HEK293T (cell line): Measurements from ENCODE around the gene CAMK2D.

Experiments
- CTCF ChIA-PET: fragments of 350-600 bp; formaldehyde crosslinking; extraction: SDS; loops from one replicate; lab custom pipeline; 2021; ENCODE audit warnings: antibody characterized with exemption, inconsistent platforms; lab: Yijun Ruan, JAX
- POLR2A ChIA-PET: fragments of 350-600 bp; formaldehyde crosslinking; extraction: SDS; loops from one replicate; lab custom pipeline; 2020; ENCODE audit warnings: antibody characterized with exemption, inconsistent platforms; lab: Yijun Ruan, JAX
- DNase-seq: peaks from one replicate; pipeline ENCODE4 v3.0.0; 2012; ENCODE audit warnings: mixed read lengths; ENCODE audit errors: extremely low spot score
- ARNT ChIP-seq: fragments of 450-650 bp; IDR thresholded peaks from 2 replicates; pipeline ENCODE4 v1.6.1; 2017; ENCODE audit warnings: mild to moderate bottlenecking
- BHLHE40 ChIP-seq: fragments of 450-650 bp; IDR thresholded peaks from 2 replicates; pipeline ENCODE4 v1.6.1; 2016; ENCODE audit warnings: mild to moderate bottlenecking, moderate library complexity, borderline replicate concordance
- CTBP1 ChIP-seq: fragments of 450-650 bp; IDR thresholded peaks from 2 replicates; pipeline ENCODE4 v1.6.1; 2016; ENCODE audit warnings: borderline replicate concordance
- ELF4 ChIP-seq: fragments of 450-650 bp; IDR thresholded peaks from 2 replicates; pipeline ENCODE4 v1.6.1; 2017; ENCODE audit warnings: antibody characterized with exemption
- FOXA1 ChIP-seq: fragments of 450-650 bp; IDR thresholded peaks from 2 replicates; pipeline ENCODE4 v1.6.1; 2016; ENCODE audit warnings: mild to moderate bottlenecking
- FOXK2 ChIP-seq: fragments of 450-650 bp; IDR thresholded peaks from 2 replicates; pipeline ENCODE4 v1.6.1; 2016; ENCODE audit warnings: mild to moderate bottlenecking
- FOXM1 ChIP-seq: fragments of 450-650 bp; IDR thresholded peaks from 2 replicates; pipeline ENCODE4 v1.6.1; 2017; ENCODE audit warnings: mild to moderate bottlenecking, borderline replicate concordance
- HDGF ChIP-seq: fragments of 450-650 bp; IDR thresholded peaks from 2 replicates; pipeline ENCODE4 v1.6.1; 2017; ENCODE audit warnings: antibody characterized with exemption, borderline replicate concordance
- L3MBTL2 ChIP-seq: fragments of 450-650 bp; conservative IDR thresholded peaks from 2 replicates; pipeline ENCODE4 v1.6.1; 2016; ENCODE audit warnings: mild to moderate bottlenecking
- LEF1 ChIP-seq: fragments of 450-650 bp; IDR thresholded peaks from 2 replicates; pipeline ENCODE4 v1.6.1; 2017; ENCODE audit warnings: mild to moderate bottlenecking, borderline replicate concordance
- NFRKB ChIP-seq: fragments of 450-650 bp; IDR thresholded peaks from 2 replicates; pipeline ENCODE4 v1.6.1; 2016; ENCODE audit warnings: mild to moderate bottlenecking, moderate library complexity
- SP1 ChIP-seq: fragments of 450-650 bp; IDR thresholded peaks from 2 replicates; pipeline ENCODE4 v1.6.1; 2017
- SUZ12 ChIP-seq: fragments of 450-650 bp; IDR thresholded peaks from 2 replicates; pipeline ENCODE4 v1.6.1; 2016; ENCODE audit warnings: mild to moderate bottlenecking
- TARDBP ChIP-seq: fragments of 450-650 bp; IDR thresholded peaks from 2 replicates; pipeline ENCODE4 v1.6.1; 2016
- ZNF384 ChIP-seq: fragments of 450-650 bp; IDR thresholded peaks from 2 replicates; pipeline ENCODE4 v1.6.1; 2016
- TF ChIP-seq, protein P1 (sequence below): fragments of 450-650 bp; IDR thresholded peaks from 2 replicates; pipeline ENCODE4 v1.6.1; 2016

The CAMK2D gene

DNA sequence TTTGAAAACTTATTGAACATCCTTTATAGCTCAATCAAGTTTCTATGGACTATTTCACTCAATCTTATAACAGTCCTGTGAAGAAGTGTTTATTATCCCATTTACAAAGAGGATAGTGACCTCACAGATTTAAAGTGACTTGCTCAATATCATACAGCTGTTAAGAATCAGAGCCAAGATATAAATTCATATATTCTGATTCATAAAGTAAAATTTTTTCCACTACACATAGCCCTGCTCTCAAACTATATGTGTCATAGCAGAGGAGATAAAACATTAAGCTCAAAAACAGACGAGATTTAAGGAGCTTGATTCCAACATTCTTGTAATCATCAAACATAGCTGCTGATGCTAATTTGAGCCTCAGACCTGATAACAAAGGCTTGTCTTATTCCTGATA is 226.8 kb downstream of the CAMK2D start:
- ChIA-PET POLR2A (no interaction called here), CTCF (interaction anchor here (1.6 kb wide), 1 partner anchor 13 kb away, joined by 6 read pairs; no protein-coding TSS in a partner anchor)
- DNase-seq: no peak
- TF ChIP-seq BHLHE40: no peak
- no peak for TF ChIP-seq FOXM1
- TF ChIP-seq FOXK2: no peak
- TF ChIP-seq LEF1: no peak
- no peak for TF ChIP-seq TARDBP
- no peak for TF ChIP-seq CTBP1
- TF ChIP-seq ZNF384: no peak
- TF ChIP-seq SP1: no peak
- TF ChIP-seq NFRKB: no peak
- TF ChIP-seq SUZ12: no peak
- TF ChIP-seq ARNT: no peak
- no peak for TF ChIP-seq ELF4
- TF ChIP-seq FOXA1: no peak
- no peak for TF ChIP-seq HDGF
- TF ChIP-seq, protein P1, sequence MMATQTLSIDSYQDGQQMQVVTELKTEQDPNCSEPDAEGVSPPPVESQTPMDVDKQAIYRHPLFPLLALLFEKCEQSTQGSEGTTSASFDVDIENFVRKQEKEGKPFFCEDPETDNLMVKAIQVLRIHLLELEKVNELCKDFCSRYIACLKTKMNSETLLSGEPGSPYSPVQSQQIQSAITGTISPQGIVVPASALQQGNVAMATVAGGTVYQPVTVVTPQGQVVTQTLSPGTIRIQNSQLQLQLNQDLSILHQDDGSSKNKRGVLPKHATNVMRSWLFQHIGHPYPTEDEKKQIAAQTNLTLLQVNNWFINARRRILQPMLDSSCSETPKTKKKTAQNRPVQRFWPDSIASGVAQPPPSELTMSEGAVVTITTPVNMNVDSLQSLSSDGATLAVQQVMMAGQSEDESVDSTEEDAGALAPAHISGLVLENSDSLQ: no peak
- TF ChIP-seq L3MBTL2: no peak

GRCh38 chr4:113531572-113531971 is 230.0 kb downstream of the CAMK2D start:
- CTCF ChIA-PET: no interaction called here
- TF ChIP-seq FOXM1: no peak
- POLR2A ChIA-PET: no interaction called here
- DNase-seq: no peak

DNA sequence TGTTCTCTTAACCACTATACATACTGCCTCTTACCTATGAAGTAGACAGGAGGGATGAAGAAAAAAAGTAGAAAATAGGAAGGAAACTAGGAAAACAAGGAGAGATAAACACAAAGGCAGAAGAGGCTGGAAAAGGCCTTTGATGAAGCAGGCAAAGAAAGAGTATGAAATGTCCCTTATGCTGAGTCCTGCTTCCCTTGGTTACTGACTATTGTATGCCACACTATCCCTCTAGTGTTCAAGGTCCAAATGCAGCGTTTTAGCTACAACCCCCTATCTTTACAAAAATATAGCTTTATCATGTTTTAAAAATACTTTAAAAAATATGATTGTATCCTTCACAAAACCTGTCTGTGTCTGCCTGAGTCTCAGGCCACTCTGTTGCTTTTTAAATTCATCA is 233.1 kb downstream of the CAMK2D start:
- CTCF ChIA-PET: no interaction called here
- POLR2A ChIA-PET: no interaction called here
- TF ChIP-seq FOXA1: no peak
- no peak for DNase-seq

DNA sequence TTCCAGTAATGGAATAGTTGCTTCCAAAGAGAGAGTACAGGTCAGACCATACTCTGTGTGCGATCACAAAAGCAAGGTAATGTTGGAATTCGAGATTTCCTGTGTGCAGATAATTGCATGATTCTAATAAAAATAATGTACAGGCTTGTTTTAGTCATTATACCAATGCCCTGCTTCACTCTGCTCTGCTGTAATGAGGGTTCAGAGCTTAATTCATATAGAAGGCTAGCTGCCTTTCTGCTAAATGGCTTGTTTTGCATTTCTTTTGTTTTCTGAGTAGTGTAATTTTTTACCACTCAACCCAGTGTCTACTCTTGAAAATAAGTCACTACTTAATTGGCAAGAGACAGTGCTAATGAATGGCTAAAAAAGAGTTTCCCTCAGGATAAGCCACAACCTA is 236.0 kb downstream of the CAMK2D start:
- ChIA-PET CTCF (no interaction called here), POLR2A (no interaction called here)
- no peak for TF ChIP-seq HDGF
- TF ChIP-seq FOXM1: no peak
- TF ChIP-seq NFRKB: no peak
- TF ChIP-seq BHLHE40: no peak
- TF ChIP-seq SUZ12: no peak
- DNase-seq: no peak

GRCh38 chr4:113524505-113525186 is 236.9 kb downstream of the CAMK2D start:
- ChIA-PET CTCF (no interaction called here), POLR2A (no interaction called here)
- no peak for DNase-seq
- TF ChIP-seq LEF1 (no peak), L3MBTL2 (no peak), SUZ12 (no peak), SP1 (no peak), NFRKB (no peak), FOXK2 (no peak), ELF4 (no peak), FOXA1 (no peak), BHLHE40 (no peak), ARNT (no peak), ZNF384 (no peak)
- TF ChIP-seq, protein P1: no peak

DNA sequence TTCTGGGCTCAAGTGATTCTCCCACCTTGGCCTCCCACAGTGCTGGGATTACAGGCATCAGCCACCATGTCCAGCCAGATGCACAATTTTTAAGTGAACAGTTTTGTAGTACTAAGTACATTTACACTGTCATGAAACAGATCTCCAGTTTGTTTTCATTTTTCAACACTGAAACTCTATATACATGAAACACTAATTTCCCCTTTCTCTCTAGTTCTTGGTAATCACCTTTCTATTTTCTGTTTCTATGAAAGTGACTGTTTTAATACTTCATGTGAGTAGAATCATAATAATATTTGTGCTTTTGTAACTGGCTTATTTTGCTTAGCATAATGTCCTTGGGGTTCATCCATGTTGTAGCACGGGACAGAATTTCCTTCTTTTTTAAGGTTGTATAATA is 237.4 kb downstream of the CAMK2D start:
- no peak for DNase-seq
- TF ChIP-seq FOXM1 (no peak), ELF4 (no peak), NFRKB (no peak), L3MBTL2 (no peak), SP1 (no peak), FOXK2 (no peak), FOXA1 (no peak), CTBP1 (no peak), HDGF (no peak), SUZ12 (no peak)
- TF ChIP-seq, protein P1: no peak
- ChIA-PET CTCF (no interaction called here), POLR2A (no interaction called here)

DNA sequence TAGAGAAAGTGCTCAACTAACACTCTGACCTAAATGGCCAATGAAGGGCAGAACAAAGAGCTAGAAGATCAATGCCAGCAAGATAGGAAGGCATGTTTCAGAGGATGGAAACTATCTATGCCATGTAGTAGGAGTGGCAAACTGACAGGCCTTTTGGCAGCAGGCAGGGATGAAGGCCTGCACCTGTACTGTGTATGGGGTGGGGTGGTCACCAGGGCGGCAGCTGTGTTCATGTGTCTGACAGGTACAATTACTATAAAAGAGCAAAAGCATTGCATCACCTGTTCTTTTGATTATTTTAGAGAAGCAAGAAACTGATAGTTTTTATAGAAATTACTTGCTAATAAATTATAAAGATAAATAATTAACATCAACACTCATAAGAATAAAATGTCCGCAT is 239.1 kb downstream of the CAMK2D start:
- ChIA-PET CTCF (no interaction called here), POLR2A (no interaction called here)
- TF ChIP-seq CTBP1 (no peak), FOXK2 (no peak), SP1 (no peak), L3MBTL2 (no peak), HDGF (no peak), FOXA1 (no peak), ZNF384 (no peak), SUZ12 (no peak), FOXM1 (no peak), NFRKB (no peak), ARNT (no peak), TARDBP (no peak), LEF1 (no peak), BHLHE40 (no peak), ELF4 (no peak)
- TF ChIP-seq, protein P1: no peak
- DNase-seq: no peak
